ENCODE results near the gene FMC1.
"Not testable (repeated sequence)": the region's sequence is repeated elsewhere in the genome, so short reads cannot be mapped to it uniquely, and the experiment has no call there.

The FMC1 gene

GRCh38 chr7:139340808-139341057, 404 bp upstream of the FMC1 start:
- no peak for DNase-seq

GRCh38 chr7:139341776-139342226, 664 bp downstream of the FMC1 start:
- no peak for DNase-seq

- DNase-seq, result no peak
Measured at GRCh38 chr7:139345042-139345441, 3.9 kb downstream of the FMC1 start.

DNA sequence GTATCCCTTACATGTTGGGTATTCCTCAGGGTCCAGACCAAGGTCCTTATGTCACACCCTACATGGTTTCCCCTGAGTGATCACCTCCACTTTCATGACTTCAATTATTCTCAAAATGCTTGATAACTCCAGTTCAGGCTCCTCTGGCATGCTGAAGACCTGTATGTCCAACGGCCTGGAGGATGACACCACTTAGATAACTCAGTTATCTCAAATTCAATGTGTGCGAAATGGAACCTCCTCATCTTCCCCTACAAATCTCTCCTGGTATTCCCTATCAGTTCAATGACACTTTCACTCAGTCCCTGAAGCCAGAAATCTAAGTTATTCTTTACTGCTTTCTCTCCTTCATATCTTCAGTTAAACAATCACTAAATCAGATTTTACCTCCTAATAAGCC, 9.9 kb downstream of the FMC1 start:
- DNase-seq, result no peak

- DNase-seq, result no peak
Measured at GRCh38 chr7:139354729-139355128, 13.6 kb downstream of the FMC1 start.

GRCh38 chr7:139355320-139355719, 14.2 kb downstream of the FMC1 start:
- no peak for DNase-seq

DNA sequence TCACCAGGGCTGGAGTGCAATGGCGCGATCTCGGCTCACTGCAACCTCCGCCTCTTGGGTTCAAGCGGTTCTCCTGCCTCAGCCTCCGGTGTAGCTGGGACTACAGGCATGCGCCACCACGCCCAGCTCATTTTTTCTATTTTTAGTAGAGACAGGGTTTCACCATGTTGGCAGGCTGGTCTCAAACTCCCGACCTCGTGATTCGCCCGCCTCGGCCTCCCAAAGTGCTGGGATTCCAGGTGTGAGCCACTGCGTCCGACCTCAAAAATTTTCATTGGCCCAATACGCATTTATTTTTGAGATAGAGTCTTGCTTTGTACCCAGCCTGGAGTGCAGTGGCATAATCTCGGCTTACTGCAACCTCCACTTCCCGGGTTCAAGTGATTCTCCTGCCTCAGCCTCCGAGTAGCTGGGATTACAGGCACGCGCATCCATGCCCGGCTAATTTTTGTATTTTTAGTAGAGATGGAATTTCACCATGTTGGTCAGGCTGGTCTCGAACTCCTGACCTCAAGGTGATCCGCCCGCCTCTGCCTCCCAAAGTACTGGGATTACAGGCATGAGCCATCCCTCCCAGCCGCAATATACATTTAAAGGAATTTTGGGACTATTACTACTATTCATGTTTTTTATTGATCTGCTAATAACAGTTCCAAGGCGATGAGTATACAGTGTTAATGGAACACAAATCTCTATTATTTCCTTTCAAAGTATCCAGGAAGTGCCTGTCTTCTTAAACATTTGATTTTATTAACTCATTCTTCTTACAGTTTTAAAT, 16.8 kb downstream of the FMC1 start:
- not testable (repeated sequence) for DNase-seq

- no peak for DNase-seq
Measured at GRCh38 chr7:139358541-139359365, 17.6 kb downstream of the FMC1 start.

- peak; percentile 99 for DNase-seq
Measured at GRCh38 chr7:139359366-139360209, 18.5 kb downstream of the FMC1 start, which contains the start of gene LUC7L2. Gene LUC7L2, plus strand, starts transcription at chr7:139359894. Its CDS starts 368 bp downstream, at chr7:139360262.

DNA sequence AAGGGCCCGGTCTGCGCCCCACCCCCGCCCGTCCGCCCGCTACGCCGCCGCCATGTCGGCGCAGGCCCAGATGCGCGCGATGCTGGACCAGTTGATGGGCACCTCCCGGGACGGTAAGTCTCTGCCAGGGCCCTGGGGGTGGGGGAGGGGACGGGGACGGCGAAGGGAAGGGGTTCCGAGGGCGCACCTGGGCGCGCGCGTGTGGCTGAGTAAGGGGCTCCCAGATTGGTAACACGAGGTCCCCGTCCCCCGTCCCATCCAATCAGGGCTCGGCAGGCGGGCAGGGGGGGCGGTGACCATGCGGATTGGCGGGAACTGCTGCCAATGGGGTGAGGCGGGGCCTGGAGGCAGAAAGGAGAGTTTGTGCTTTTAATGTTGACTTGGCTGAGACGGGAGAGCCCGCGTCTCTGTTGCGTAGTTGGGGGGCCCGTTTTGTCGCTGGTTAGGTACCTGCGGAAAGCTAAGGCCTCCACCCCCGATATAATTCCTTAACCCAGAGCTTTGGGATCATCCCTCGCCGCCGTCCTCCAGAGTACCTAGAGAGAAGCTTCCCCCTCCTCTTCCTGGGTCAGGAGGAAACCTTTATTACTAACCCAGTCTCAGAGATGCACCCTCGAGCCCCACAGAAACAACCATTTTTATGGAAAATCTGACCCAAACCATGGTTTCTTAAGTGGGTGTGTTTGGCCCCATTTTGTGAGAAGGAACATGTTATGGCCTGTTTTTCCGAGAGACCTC, 19.2 kb downstream of the FMC1 start:
- DNase-seq, result peak; percentile 97

GRCh38 chr7:139360948-139361307, 19.8 kb downstream of the FMC1 start:
- DNase-seq, result no peak

- no peak for DNase-seq
Measured at GRCh38 chr7:139361523-139361922, 20.4 kb downstream of the FMC1 start.

DNA sequence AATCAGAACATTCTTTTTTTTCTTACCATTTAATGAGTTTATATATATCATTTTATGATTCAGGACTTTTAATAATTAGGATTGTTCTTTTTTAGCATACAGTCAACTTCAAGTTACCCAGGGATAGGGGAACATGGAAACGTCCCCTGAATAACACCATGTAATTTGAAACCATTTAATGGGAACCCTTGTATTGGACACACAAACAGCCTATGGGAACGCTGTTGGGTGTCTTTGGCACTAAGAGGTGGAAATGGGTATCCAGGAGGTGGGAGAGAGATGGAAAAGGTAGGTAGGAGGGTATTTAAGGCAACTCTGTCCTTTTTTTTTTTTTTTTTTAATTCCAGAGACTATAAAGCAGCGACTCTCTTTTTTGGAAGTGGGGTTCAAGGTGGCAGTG, 21.2 kb downstream of the FMC1 start:
- DNase-seq, result no peak

DNA sequence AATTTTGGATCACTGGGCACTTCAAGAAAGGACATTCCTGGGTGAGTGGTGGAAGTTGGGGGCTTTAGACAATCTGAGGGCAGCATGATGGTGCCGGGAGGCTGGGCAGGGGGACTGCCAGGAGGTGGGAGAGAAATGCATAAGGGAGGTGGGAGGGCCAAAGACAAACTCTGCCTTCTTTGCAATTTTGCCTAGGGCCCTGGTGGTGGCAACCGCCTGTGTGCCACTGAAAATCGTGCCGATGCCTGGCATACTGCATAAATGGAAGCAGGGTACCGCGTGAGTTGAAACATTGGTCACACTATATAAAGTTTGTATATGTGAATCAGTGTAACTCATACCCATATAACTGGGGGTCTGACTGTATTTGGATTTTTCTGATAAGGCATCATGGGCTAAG, 21.8 kb downstream of the FMC1 start:
- DNase-seq, result no peak

DNA sequence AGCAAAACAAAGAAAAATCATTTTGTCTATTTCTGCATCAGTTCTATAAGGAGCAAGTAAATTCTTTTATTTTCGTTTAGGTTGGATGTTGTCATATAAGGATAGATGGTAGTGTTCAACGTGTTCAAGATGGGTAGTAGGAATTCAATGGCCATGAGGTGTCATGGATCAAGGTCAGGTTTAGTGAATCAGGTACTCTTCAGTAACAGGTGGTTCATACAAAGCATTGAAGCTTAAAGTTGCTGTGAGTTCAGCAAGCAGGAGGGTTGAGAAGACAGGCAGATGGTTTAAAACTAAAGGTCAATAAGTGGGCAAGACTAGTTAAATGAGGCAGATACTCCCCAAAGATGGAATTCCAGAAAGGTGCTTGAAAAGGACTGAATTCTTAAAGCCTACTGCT, 24.2 kb downstream of the FMC1 start:
- DNase-seq, result no peak

DNA sequence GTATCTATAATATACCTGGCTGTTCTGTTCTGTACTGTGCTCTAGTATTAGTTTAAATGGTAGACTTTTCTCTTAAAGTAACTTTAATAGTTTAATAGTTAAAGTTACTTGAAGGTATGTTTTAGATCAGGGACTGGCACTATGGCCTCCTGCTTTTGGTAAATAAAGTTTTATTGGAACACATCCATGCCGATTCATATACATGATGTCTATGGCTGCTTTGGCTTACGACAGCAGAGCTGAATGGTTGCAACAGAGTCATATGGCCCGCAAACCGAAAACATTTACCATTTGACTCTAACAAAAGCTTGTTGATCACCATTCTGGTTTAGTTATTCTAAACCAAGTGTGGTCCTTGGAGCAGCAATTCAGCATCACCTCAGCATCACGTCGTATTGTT, 25.3 kb downstream of the FMC1 start:
- no peak for DNase-seq

DNA sequence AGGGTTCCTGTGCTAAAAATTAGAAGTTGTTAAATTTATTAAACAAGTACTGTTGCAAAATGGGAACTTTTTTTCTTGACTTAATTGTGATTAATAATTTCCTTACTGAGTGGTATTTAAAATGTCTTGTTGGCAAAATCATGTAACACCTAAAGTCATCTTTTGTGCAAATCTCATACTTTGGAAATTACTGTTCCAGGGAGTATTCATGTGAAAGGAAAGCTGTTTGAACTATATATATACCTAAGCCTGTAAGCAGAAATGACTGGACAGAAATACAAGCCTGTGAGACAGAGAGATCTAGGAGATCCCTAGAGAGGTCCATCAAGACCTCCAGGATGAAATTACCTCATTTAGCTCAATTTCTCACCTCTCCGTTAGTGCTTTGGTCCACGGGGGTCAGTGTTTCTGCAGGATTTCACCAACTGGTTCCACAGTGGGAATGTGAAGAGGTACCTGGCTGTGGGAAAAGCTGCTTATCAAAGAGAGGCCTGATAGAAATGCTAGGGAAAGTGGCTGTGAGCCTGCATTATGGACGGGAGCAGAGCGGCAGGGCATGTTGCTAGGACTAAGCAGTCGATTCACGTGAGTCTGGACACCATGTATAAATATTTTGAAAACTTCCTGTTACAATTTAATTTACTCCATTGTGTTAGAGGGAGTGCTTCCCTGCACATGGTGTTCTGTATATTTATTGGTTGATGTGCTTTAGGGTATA, 26.5 kb downstream of the FMC1 start:
- no peak for DNase-seq

DNA sequence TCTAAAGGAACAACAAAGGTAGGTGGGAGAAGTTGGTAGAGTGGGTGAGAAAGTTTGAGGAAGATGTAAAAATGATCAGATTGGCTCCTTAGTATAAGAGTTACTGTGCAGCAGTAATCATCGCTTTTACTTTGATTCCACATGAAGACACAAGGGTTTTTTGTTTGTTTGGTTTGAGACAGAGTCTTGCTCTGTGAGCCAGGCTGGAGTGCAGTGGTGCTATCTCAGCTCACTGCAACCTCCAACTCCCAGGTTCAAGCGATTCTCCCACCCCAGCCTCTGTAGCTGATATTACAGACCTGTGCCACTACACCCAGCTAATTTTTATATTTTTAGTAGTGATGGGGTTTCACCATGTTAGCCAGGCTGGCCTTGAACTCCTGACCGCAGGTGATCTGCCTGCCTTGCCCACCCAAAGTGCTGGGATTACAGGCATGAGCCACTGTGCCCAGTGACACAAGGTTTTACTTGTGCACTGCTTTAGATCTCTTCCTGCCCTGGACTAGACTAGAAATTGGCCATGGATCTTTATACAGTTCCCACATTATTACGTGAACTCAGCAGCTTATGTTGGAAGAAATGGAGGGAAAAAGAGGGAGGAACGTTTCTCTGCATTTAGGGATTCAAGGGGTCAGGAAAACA, 29.3 kb downstream of the FMC1 start:
- DNase-seq, result no peak

DNA sequence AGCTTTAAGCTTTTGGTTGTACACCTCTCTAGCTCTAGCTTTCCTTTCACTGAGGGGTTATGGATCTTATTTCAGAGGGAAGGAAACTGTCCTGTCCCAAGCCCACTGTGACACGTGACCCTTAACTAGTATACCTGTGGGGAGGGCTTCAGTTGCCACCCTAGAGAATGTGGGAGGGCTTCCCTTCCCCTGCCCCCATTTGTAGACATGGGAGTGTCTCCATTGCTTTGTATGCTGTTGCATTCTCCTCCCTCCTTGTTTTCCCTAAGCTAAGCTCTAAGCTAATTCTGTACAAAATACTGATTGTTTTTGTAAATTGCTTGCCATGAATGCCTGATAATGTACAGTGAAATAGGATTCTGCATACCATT, 29.8 kb downstream of the FMC1 start:
- no peak for DNase-seq

- DNase-seq, result no peak
Measured at GRCh38 chr7:139374246-139374645, 33.1 kb downstream of the FMC1 start.

DNA sequence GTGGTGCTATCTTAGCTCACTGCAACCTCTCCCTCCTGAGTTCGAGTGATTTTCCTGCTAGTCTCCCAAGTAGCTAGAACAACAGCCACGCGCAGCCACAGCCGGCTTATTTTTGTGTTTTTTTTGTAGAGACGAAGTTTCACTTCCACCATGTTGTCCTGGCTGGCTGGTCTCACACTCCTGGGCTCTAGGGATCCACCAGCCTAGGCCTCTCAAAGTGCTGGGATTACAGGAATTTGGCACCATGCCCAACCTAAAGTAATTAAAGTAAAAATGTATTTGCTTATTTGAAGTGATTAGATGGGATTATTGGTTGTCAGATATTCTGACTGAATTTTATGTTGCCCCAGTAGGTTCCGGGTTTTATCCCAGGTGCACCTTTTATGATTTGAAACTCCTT, 41.3 kb downstream of the FMC1 start:
- no peak for DNase-seq

GRCh38 chr7:139384611-139385010, 43.5 kb downstream of the FMC1 start:
- no peak for DNase-seq

Data from activated CD8-positive, alpha-beta memory T cell treated with anti-CD3 and anti-CD28 coated beads, Interleukin-2, amount 50 U/mL, for 48 hours (primary cell).